Iris pigment epithelial cell (primary cell): Measurements from ENCODE around the gene NEURL3.
A peak's percentile ranks its signal among the peaks of the same experiment; 100 is the strongest.

Source experiments
- DNase-seq: peaks from one replicate; pipeline ENCODE4 v3.0.0-alpha.2; 2011; ENCODE audit warnings: low read depth

NEURL3 gene

GRCh38 chr2:96539215-96539920, 34.2 kb upstream of the NEURL3 start:
- no peak for DNase-seq

DNA sequence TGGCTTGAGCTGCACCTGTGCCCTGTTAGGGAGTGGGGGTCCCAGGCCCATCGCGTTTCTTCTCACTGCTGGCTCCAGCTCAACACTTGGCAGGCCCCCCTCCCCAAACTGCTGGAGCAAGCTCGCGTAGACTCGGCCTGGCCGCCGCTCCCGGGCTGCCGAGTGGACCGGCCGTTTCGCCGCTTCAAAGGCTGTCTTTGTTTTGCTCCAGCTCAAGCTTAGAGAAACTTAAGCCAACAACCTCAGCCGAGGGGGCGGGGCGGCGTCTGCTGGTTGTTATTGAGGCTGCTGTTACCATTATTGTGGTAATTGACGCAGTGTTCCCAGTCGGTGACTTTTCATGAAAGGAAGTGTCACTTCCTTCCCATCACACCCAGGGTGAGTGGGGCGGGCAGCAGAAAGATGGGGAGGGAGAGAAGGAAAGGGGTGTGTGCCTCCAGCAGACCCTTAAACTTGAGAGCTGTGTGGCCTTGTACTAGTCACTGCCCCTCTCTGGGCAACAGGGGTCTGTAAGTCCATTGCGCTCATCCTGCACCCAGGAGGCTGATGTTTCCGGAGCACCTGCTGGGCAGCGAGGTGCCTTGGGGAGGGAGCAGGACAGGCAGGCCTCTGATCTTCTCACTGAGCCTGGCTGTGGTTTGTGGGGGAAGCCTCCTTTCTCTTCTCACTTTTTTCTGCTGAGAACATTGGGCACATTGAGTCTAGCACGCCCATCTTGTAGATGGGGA, 33.5 kb upstream of the NEURL3 start:
- DNase-seq: peak; percentile 59

- DNase-seq: no peak
Observed at GRCh38 chr2:96537734-96538486, 32.8 kb upstream of the NEURL3 start.

- peak; percentile 58 for DNase-seq
Observed at GRCh38 chr2:96537066-96537733, 32.0 kb upstream of the NEURL3 start.

GRCh38 chr2:96536445-96537065, 31.4 kb upstream of the NEURL3 start, which contains the start of gene ARID5A:
Gene ARID5A, plus strand, starts transcription at chr2:96536752. Its CDS starts 75 bp downstream, at chr2:96536827.
- DNase-seq: peak; percentile 92

DNA sequence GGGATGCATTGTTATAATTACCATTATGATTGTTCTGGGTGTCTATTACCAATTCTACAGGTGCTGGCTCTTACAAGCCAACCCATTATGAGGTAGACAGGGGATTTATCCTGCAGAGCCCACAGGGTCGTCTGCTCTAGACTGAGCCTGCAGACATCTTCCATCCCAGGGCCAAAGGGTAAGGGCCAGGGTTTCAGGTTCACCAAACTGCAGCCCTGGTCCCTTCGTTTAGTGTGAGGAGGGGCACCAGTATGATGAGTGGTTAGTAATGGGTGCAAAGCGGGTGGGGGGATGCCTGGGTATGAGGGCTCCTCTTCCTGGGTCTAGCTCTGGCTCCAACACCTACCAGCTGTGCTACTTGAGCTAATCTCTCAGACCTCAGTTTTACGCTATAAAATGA, 30.2 kb upstream of the NEURL3 start:
- no peak for DNase-seq

- no peak for DNase-seq
Observed at GRCh38 chr2:96534701-96535181, 29.6 kb upstream of the NEURL3 start.

GRCh38 chr2:96534141-96534540, 29.0 kb upstream of the NEURL3 start:
- no peak for DNase-seq

GRCh38 chr2:96533292-96534073, 28.3 kb upstream of the NEURL3 start:
- DNase-seq: peak; percentile 48

- no peak for DNase-seq
Observed at GRCh38 chr2:96532641-96533291, 27.6 kb upstream of the NEURL3 start.

DNA sequence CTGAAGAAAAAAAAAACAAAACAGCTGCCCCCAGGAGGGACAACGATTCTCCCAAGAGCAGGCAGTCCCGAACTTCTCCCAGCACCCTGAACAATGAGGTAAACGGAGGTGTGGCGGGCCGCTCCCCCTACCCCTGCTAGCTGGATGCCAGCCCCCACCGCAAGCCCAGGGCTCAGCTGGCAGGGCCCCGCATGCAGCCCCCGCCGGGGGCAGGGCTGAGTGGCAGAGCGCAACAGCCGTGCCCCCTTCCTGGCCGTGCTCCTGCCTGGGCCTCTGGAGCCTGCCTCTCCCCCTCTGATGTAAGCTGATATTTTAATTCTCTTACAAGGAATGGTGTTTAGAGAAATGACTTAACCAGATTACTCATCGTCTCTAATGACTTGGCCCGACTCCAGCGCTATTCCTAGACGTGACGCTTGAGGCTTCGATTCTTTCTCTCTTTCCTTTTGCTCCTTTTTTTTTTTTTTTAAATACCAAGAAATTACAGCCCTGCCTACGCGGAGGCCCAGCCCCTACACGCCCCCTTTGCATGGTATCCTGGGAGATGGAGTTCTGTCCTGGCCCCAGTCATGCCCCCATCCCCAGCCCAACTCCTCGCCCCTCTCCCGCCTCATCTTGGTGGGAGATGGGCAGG, 26.8 kb upstream of the NEURL3 start:
- DNase-seq: peak; percentile 98

DNA sequence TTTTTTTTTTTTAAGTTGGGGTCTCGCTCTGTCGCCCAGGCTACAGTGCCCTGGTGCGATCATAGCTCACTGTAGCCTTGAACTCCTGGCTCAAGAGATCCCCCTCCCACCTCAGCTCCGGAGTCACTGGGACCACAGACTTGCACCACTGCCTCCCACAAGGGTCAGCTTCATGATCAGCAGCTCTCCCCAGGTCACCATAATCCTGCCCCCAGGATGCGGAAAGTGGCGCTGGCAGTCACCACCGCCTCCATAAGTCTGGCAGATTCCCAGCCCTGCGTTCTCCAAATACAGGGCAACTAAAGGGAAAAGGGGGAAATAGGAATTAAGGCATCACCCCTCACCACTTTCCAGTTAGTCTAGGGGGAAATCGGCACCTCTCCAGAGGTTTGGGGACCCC, 26.2 kb upstream of the NEURL3 start:
- DNase-seq: no peak

DNA sequence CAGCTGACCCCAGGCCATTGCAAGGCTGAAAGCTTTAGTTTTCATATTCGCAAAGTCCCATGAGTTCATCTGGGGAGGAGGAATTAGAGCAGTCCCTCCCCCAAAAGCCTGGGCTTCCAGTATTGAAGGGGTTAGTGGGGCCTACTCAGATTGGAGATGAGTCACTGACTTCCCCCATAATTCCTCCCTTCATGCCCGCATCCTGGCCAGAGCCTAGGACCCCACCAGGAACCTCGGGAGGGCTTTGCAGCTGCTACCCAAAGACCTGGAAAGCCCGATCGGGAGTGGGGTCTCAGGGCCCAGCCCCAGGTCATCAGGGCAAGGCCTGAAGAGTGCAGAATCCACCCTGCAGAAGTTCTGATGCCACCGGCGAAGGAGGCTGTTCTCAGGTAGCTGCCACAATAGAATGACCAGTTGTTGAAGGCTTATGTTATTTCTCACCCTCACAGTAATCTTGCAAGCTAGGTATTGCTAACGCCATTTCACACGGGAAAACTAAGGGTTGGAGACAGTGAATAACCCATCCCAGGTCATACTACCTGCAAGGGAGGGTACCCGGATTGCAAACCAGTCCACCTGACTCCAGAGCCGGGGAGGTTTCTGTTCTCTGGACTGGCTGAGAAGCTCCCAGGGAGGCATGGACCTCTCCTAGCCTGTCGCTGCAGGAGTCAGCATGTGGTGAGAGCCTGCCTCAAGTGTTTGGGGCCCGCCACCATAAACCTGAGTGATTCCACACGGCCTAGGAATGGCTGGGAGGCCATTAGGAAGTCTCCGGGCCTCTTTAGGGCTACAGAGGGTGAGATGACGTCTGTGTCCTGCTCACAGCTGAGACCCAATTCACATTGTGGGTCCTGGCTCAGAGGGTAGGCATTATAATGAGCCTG, 25.6 kb upstream of the NEURL3 start:
- DNase-seq: no peak

GRCh38 chr2:96530144-96530430, 24.9 kb upstream of the NEURL3 start:
- no peak for DNase-seq

DNA sequence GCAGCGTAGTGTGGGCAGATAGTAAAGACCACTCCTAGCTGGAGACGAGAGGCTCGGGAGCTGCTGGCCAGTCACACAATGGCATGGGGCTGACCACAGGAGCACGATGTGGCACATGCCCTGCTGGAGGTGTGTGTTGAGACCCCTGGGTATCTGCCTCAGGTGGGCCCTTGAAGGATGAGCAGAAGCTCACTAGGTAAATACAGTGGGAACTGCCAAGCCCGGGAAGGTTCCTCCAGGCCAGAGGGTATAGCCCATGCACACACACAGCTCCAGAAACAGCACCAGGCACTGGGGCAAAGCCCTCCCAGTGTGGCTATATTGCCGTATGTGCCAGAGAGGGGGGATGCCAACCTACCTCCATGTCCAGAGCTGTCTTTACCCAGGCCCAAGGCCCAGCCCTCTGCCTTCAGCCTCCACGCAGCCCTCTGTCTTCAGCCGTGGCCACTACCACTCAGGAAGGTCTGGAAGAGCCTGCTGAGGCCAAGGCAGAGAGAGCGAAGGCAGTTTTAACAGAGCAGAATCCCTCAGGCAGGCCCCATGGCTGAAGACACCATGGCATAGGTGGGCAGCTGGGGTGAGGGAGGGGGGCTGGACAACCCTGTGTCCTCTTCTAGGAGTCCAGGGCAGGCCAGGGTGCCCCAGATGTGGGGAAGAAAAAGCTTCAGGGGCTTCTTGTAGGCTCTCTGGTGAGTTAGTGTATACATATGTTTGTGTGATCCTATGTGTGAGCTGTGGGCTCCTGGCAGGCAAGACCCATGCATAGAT, 24.4 kb upstream of the NEURL3 start:
- no peak for DNase-seq

DNA sequence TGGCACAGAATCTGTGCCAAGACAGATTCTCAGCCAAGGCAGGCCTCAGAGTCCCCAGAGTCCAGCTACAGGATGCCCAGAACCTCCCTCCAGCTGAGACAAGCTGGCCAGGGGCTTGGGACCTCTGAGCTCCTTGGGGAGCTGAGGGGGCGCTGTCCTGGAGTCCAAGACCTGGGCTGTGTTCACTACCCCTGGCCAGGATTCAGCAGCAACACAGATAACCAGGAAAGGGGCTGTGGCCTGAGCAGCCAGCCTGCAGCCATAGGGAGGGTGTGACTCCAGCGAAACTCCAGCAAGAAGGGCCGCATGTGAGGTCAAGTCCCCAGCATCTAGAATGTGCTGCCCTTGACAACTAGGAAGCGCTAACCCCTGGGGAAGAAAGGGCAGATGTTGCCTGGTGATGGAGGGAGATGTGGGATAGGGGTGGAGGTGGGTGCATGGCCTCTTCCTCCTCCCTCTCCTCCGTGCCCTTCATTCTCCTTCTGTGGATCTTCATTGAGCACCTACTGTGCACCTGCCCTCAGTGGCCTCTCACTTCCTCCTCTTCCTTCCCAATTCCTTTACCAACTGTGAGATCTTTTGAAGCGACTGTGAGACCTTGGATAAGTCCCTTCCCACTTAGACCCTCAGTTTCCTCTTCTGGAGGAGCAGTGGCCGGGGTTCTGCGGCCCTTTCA, 23.7 kb upstream of the NEURL3 start:
- no peak for DNase-seq

- DNase-seq: peak; percentile 49
Observed at GRCh38 chr2:96528006-96528699, 23.0 kb upstream of the NEURL3 start.
